HG02571 (cell line): ENCODE results near the gene USP3.
"Not testable (repeated sequence)": the region's sequence is repeated elsewhere in the genome, so short reads cannot be mapped to it uniquely, and the experiment has no call there.

Experiments used
- ATAC-seq: cut with Tn5 transposase; IDR thresholded peaks from one replicate; pipeline ENCODE4 v1.9.1; 2021; ENCODE audit warnings: mild to moderate bottlenecking, moderate library complexity; ENCODE audit not compliant: unreplicated experiment

Gene USP3

DNA sequence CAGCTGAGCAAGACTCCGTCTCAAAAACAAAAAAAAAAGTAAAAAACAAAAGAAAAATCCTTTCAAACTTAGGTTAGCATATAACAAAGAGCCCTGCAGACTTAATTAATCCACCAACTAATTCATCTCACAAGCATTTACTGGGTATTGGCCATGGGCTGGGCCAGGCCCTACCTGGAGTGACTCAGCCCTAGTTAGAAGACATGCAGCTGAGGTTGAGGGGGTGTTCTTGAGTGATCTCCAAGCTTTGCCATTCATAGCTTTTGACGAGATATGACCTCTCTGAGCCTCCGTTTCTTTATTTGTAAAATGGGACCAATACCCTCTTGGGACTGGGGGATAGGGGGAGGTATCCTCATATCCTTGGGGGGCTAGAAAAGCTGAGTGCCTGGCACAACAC lies 100.6 kb downstream of the USP3 start:
- ATAC-seq = no peak

DNA sequence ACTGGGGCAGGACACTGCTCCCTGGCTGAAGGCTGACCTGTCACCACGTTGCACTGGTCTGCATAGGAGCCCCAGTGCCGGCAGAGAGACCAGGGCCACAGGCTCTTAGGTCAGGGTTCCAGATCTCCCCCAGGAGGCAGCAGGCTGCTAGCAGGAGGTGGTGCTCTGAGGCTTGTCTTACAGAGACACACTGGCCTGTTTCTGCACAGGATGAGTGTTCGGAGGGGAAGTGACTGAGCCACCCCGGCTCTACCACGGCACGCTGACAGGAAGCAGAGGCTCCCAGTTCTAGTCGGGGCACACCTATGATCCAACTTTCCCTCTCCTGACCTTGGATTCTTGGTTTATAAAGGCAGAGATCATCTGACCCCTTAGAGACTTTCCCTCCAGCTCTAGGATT lies 101.4 kb downstream of the USP3 start:
- no peak for ATAC-seq

DNA sequence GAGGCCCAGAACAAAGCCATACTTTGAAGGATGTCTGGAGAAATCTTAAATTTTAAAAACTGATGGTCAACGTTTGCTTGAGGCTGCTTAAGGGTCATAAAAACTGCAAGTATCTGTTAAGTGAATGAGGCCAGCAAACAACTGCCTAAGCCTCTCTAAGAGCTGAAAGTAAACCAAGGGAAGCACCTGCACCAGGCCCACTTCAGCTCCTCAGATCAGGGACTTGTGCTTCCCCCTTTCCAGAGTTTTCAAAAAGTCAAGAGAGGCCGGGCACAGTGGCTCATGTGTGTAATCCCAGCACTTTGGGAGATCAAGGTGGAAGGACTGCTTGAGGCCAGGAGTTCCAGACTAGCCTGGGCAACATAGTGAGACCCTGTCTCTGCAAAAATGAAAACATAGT lies 101.9 kb downstream of the USP3 start:
- no peak for ATAC-seq

DNA sequence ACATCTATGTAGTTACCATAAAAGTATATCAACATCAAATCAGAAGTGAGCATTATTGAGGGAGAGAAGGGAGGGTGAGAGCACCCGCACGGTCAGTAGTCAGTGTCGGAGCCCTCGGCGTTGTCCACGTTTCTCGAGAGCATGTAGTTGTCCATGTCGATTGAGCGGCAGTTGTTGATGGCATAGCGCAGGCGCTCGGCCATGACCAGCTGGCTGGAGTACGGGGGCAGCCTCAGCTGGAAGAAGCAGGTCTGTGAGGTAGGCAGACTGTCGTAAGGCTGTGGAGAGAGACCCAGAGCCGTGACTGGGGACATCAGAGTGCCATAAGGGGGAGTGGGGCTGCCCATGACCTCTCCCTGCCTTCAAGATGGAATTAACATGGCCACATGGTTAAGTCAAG lies 104.6 kb downstream of the USP3 start:
- no peak for ATAC-seq

DNA sequence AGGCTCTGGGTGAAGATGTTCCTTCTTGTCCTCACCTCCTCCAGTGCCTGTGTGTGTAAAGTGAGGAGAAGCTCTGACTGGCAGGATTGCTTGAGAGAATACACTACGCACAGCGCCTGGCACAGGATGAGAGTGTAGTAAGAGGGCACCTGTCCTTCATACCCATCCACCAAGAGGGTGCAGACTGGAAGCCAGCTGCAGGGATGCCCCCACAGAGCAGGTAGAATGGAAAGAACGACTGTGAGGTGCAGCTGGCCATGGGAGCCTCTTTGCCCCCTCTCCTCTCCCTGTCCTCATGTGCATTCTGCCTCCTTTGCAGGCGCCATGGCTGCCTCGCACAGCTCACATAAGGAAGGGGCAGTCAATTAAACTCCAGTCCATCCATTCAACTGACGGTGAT lies 105.1 kb downstream of the USP3 start:
- ATAC-seq = no peak

DNA sequence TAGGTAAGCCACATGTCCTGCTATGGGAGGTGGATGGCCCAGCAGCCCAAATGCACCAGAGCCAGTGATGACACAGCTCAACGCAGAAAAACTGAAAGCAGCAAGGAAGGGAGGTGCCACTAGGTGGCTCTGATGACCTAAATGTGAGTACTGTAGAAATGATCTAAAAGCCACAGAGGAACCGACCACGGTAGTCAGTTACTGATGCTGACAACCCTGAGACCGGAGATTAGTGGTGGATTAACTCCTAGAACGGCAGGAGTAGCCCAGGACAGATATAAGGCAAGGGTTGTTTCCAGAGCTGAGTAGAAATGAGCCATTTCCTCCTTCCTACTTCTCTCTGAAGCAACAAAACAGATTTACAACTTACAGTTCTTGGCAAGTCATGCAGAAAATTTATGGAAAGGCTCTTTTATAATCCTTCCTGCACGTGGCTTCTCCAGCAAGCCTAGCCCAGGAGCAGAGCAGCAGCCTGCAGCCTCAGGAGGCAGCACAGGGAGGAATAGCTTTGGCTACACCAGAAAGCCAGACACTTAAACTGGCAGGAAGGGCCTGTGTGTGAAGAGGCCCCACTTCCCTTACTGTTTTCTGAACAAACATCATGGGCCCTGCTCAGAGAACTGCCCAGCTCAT lies 105.9 kb downstream of the USP3 start:
- ATAC-seq = peak; percentile 73

DNA sequence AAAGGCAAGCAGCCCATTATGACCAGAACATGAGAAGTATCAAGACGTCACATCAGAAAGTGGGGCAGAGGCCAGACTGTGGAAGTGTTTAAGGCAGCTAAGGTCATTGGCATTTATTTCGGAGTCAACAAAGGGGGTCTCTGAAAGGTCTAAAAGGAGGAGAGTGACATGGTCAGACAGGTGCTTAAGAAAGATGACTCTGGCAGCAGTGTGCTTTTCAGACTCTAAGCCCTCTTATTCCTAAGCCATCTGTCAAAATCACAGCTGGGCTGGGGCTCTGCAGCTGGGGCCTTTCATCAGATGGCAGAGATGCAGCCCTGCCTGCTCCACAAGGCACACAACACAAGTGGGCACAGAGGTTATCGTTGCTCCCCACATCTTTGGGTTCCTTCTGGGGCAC lies 106.8 kb downstream of the USP3 start:
- ATAC-seq = no peak

DNA sequence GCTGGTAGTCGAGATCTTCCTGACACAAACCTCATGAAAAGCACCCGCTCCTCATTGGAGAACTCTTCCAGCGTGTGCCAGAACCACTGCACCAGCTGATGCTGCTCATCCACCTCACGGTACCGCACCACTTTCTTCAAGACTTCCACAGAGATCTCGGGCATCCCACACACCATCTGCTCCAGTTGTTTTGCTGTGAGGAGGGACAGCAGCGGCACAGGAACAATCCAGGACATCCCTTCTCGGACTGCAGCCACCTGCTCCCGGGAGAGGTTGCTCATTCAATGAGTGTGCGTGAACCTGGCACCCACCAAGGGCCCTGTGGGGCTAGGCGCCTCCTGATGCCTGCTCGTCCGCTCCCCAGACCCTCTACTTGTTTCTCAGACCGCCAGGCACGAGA lies 107.9 kb downstream of the USP3 start:
- ATAC-seq = no peak

DNA sequence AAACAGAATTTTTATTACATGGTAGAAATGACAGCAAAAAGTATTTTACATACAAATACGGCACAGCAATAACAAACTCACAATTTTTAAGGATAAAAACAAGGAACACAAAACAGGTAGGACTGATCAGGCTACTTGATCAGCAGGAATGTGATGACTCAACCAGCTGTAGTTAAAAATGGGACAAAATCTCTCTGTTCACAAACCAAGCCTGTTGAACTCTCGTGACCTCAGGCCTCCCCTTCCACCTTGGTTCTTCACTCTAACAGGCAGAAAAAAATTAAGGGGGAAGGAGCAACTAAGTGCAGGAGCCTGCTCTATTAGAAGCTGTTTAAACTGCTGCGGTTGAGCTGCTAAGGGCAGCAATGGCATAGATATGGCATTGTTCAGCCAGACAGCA lies 111.5 kb downstream of the USP3 start:
- no peak for ATAC-seq

DNA sequence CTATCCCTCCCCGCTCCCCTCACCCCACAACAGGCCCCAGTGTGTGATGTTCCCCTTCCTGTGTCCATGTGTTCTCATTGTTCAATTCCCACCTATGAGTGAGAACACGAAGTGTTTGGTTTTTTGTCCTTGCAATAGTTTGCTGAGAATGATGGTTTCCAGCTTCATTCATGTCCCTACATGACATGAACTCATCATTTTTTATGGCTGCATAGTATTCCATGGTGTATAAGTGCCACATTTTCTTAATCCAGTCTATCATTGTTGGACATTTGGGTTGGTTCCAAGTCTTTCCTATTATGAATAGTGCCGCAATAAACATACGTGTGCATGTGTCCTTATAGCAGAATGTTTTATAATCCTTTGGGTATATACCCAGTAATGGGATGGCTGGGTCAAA lies 112.8 kb downstream of the USP3 start:
- not testable (repeated sequence) for ATAC-seq

DNA sequence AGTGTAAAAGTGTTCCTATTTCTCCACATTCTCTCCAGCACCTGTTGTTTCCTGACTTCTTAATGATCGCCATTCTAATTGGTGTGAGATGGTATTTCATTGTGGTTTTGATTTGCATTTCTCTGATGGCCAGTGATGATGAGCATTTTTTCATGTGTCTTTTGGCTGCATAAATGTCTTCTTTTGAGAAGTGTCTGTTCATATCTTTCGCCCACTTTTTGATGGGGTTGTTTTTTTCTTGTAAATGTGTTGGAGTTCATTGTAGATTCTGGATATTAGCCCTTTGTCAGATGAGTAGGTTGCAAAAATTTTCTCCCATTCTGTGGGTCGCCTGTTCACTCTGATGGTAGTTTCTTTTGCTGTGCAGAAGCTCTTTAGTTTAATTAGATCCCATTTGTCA lies 113.2 kb downstream of the USP3 start:
- not testable (repeated sequence) for ATAC-seq

DNA sequence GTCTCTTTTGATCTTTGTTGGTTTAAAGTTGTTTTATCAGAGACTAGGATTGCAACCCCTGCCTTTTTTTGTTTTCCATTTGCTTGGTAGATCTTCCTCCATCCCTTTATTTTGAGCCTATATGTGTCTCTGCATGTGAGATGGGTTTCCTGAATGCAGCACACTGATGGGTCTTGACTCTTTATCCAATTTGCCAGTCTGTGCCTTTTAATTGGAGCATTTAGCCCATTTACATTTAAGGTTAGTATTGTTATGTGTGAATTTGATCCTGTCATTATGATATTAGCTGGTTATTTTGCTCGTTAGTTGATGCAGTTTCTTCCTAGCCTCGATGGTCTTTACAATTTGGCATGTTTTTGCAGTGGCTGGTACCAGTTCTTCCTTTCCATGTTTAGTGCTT lies 116.4 kb downstream of the USP3 start:
- ATAC-seq = not testable (repeated sequence)

DNA sequence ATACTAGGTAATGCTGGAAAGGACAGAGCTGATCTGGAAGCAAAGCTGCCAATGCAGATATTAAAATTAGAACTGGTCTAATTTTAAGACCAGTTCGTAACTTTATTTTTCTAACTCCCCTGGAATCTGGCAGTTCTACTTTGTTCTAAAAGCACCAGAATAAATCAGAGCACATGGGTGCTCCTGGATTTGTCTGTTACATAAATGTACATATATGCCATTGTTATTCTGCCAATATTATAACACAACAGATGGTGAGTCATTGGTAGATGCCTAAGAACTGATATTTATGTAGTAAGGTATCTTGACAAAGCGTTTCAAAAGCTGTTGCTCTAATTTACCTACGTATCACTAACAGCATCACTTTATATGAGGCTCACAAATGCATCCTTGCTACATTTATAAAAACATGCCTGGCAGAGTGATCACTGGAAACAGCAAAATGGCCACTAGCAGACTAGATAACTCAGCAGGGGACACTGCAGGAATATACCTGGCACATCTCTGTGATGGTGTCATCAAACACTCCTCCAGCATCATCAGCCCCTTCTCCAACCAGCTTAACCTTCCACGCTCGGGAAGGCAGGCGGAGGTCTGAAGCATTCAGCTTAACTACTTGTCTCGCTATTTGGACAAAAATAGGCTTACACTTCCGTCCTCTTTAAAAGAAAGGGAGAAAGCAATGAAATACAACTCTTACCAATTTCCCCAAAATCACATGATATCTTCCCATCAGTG lies 119.0 kb downstream of the USP3 start:
- ATAC-seq = no peak

DNA sequence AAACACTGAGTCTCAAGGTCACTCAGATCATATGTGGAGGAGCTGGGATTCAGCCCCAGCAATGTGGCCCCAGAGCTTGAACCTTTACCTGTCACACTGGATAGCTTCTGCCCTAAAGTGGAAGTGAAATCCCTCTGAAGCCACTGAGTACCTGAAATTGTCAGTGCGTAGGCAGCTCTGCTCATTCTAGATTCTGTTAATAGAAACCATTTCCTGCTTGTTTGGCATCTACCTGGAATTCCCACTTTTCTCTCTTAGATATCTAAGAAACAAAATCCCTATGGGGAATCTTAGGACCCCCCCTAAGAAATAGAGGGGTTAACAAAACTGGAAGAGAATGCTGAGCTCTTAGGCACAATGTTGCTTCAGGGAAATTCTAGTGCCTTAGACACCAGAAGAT lies 122.6 kb downstream of the USP3 start:
- peak; percentile 80 for ATAC-seq

DNA sequence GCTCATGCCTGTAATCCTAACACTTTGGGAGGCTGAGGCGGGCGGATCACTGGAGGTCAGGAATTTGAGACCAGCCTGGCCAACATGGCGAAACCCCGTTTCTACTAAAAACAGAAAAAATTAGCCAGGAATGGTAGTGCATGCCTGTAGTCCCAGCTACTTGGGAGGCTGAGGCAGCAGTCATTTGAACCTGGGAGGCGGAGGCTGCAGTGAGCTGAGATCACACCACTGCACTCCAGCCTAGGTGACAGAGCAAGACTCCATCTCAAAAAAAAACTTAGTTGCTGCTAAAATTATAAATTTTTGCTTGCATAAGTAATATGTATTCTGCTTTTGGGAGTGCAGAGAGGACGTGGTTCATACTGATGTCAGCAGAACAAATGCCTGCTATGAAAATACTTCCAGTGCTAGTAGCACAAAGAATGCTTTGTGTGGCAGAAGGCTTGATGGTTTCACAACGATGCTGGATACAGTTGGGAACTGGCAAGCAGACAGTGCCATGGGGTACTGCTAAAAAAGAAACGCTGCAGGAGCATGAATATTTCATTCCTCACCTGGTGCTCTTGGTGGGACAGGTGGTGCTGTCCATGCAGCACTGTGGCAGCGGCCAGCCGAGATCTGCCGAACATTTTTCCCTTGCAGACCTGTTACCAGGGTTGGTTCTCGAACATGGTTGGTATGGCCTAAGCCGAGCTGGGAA lies 123.9 kb downstream of the USP3 start:
- no peak for ATAC-seq

DNA sequence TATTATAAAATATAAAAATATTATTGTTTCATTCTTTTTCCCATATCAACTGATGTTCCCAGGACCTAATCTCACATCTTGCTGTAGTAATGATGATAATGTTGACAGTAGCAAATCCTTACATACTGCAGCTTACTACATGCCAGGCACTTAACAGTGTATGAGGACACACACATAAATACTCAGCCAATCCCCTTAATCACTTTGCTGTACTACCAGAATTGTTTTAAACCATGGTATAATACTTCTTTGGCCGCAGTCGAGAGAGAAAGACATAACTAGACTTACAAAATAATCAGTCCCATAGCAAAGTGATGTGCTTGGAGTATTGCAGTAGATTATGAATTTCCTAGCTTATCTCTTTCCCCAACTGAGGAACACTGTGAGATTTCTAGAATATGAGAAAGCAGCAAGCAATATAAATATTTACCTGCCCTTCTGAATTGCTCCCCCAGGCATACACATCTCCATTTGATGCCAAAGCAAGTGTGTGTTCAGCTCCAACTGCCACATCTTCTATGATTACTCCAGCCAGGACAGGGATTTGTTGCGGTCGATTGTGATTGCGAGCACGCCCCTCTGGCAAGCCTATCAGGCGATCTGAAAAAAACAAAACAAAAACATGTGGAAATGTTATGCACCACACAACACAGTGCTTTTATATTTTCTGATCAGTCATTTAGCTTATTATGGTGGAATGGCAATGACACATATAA lies 125.8 kb downstream of the USP3 start:
- ATAC-seq = no peak

DNA sequence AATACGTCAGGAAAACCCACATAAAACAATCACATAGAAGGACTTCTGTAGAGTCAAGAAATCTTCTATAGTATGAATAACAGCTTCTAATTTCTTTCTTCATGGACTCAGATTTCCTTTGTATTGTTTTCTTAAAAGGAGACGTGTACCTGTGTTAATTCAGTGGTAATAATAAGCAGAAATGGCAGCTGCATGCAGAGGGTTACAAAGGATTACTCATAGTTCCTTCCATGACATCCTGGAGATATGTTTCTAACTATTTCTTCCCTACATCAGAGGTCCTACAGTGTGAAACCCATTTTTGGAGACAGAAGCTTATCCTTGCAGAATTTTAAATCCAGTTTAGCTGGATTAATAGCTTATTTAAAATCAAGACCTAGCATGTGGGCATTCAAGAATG lies 128.9 kb downstream of the USP3 start:
- ATAC-seq = no peak

DNA sequence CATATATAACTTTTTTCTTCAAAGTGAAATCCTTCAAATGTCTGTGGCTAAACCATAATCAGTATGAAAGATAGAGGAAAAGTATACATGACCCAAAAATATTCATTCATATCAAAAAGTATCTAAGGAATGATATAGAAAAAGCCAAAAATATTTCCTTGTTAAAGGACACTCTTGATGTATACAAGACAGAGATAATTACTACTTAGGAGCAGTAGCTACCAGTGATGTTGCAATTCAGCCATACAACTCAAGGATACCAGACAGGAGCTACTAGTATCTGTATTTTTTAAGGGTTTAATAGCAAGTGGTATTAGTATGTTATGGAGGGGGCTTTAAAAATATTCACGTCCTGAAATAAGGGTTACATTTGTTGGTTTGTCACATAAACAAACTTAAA lies 129.8 kb downstream of the USP3 start:
- no peak for ATAC-seq

DNA sequence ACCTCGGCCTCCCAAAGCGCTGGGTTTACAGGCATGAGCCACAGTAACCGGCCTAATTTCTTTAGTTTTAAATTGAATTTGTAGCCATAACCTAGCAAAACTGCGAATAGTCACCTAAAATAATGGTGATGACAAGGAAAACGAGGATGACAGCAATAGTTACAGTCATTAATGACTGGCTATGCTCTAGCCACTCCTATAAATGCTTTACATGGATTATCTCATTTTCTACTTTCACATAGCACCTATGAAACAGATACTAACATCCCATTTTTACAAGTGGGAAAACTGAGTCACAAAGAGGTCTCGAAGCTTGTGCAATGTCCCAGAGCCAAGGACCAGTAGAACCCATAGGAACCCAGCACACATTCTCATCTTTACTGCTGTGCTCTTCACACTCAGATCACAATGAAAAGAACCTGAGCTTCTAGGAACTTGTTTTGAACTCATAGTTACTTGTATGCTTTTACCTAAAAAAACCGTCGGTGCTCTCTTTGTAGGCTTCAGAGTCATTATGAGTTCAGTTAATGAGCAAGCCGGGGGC lies 132.2 kb downstream of the USP3 start:
- no peak for ATAC-seq

DNA sequence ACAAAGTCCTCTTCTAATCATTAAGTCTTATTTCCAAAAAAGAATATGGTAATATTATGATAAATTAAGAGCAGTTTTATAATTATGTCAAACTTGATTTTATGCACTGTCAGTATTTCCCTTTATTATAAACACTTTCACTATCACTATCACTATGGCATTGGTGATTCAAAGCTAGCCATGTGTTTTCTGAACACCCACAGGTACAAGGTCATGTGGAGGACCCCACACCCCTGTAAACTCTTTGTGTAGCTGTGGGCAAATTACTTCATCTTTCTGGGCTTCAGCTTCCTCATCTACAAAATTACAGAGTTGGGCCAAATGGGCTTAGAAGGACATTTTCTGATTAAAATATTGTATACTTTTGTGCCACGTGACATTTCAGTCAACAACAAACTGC lies 134.4 kb downstream of the USP3 start:
- no peak for ATAC-seq

DNA sequence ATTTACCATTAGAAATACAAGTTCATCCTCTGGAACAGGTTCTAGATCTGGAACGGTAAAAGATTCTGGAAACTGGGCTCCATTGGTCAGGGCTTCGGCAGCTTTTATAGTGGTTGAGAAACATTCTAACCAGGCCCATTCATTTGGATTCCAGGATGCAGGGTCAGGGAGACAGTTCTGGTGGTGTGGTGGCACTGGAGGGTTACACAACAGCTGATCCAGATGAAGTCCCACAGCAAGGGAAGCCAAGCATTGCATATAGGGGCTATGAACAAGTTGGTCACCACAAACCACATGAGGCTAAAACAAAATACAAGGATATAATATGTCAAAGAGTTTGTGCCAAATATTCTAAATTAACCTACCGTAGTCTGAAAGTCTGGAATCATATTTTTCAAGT lies 135.8 kb downstream of the USP3 start:
- ATAC-seq = no peak
